Measurements from ENCODE around the gene ARSG. TPM values are rescaled to one million over a fixed set of nuclear protein-coding genes. Genes with fewer than 3 reads are reported as not detected.
A peak's percentile ranks its signal among the peaks of the same experiment; 100 is the strongest.

ARSG gene
- total RNA-seq, 2 experiments from 2014 or later = 26.1 to 53.0 TPM

DNA sequence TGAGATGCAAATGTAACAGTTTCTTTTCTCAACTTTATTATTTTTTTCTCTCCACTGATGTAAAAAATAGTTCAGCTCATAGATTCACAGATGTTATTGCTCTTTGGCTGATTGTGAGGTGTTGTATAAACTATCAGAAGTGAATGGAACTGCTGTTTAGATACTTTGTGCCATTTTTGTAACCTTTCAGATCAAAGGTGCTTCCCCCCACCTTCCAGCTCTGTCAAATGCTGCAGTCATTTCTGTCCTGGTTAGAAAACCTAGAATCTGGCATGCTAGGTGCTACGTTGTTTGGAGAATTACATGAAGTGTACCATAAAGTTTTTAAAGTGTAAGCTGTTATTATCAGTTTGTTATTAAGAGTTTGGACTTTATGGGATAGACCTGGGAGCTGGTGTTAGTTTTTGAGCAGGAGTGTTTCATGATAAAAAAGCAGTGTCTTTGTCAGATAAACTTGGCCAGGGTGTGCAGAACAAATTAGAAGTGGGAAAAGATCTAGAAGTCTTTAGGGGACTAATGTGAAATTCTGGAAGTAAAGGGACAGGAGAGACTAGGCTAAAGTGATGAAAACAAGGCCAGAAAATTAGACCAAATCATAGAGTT lies 167.8 kb downstream of the ARSG start:
- BruUV-seq (replicated peaks) = no TSS peak
- TF ChIP-seq, protein P1, sequence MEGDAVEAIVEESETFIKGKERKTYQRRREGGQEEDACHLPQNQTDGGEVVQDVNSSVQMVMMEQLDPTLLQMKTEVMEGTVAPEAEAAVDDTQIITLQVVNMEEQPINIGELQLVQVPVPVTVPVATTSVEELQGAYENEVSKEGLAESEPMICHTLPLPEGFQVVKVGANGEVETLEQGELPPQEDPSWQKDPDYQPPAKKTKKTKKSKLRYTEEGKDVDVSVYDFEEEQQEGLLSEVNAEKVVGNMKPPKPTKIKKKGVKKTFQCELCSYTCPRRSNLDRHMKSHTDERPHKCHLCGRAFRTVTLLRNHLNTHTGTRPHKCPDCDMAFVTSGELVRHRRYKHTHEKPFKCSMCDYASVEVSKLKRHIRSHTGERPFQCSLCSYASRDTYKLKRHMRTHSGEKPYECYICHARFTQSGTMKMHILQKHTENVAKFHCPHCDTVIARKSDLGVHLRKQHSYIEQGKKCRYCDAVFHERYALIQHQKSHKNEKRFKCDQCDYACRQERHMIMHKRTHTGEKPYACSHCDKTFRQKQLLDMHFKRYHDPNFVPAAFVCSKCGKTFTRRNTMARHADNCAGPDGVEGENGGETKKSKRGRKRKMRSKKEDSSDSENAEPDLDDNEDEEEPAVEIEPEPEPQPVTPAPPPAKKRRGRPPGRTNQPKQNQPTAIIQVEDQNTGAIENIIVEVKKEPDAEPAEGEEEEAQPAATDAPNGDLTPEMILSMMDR (conservative IDR thresholded peaks at IDR 0.05; ENCODE audit: low read length) = no peak
- Histone ChIP-seq H2AFZ (ENCODE audit: low read length) (peak overlapping the region; percentile 84), H3K36me3 (ENCODE audit: insufficient read depth, low read length) (no peaks in the 10 kb centered on the region), H3K4me3 (ENCODE audit: low read depth, low read length, poor library complexity, severe bottlenecking) (peak overlapping the region; percentile 67), H3K9me3 (ENCODE audit: low read length) (no peaks in the 10 kb centered on the region), H3K79me2 (ENCODE audit: insufficient read depth, low read depth, low read length) (peaks cover 7% of the 10 kb centered on the region; the same call in 1 of the 2 replicates), H3K27ac (ENCODE audit: low read depth, low read length, poor library complexity, severe bottlenecking) (peak overlapping the region; percentile 83), H3K4me2 (ENCODE audit: low read length) (peak overlapping the region; percentile 92), H4K20me1 (ENCODE audit: insufficient read depth, low read length) (no peaks in the 10 kb centered on the region), H3K4me1 (ENCODE audit: insufficient read depth, low read length, poor library complexity, severe bottlenecking) (peaks cover 78% of the 10 kb centered on the region), H3K9me2 (ENCODE audit: insufficient read depth, low read length) (no peaks in the 10 kb centered on the region)
- ChIA-PET CTCF (ENCODE audit: unreplicated experiment) (interaction anchor here (0.9 to 1.3 kb wide), 4 partner anchors 17 to 273 kb away, joined by 3 to 4 read pairs (median 3); no protein-coding TSS in a partner anchor), POLR2A (interaction anchor here (0.6 to 7.6 kb wide), 23 partner anchors 9 to 747 kb away, joined by 3 to 138 read pairs (median 9); partner anchors contain the start of genes AMZ2, ARSG and SLC16A6)
- intact Hi-C loops (cut with micrococcal nuclease; ENCODE audit: unreplicated experiment) = loop anchor here (2.0 kb wide), 1 partner anchor 168 kb away; the partner anchor contains the start of genes ARSG and SLC16A6
- peak; percentile 47 for DNase-seq (ENCODE audit: low spot score)

DNA sequence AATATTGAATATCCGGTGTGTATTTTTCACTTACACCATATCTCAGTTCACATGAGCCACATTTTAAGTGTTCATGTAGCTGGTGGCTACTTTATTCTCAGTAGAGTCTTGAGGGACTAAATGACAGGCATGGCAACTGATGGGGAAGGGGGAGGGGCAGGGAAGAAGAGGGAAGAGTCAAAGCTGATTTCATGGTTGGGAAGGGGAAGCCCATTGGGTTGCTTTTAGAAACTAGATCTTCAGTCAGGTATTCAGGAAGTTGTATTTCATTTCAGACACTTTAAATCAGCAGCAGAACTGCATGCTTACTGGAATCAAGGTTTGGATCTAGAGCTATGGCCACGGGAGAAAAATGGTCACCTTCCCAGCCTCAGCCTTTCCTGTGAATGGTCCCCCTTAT lies 168.9 kb downstream of the ARSG start:
- ChIA-PET CTCF (ENCODE audit: unreplicated experiment) (interaction anchor here (0.9 kb wide), 1 partner anchor 61 kb away, joined by 3 read pairs; no protein-coding TSS in a partner anchor), POLR2A (interaction anchor here (0.6 to 5.0 kb wide), 24 partner anchors 8 to 469 kb away, joined by 3 to 71 read pairs (median 6); partner anchors contain the start of genes AMZ2, ARSG, PRKAR1A and SLC16A6)
- Histone ChIP-seq H3K9me2 (ENCODE audit: insufficient read depth, low read length) (no peaks in the 10 kb centered on the region), H3K27ac (ENCODE audit: low read depth, low read length, poor library complexity, severe bottlenecking) (peak overlapping the region; percentile 83), H3K4me3 (ENCODE audit: low read depth, low read length, poor library complexity, severe bottlenecking) (peak overlapping the region; percentile 13), H2AFZ (ENCODE audit: low read length) (peak overlapping the region; percentile 72), H3K9me3 (ENCODE audit: low read length) (no peaks in the 10 kb centered on the region), H3K79me2 (ENCODE audit: insufficient read depth, low read depth, low read length) (peaks cover 7% of the 10 kb centered on the region; the same call in 1 of the 2 replicates), H3K4me2 (ENCODE audit: low read length) (peak overlapping the region; percentile 92), H3K36me3 (ENCODE audit: insufficient read depth, low read length) (no peaks in the 10 kb centered on the region), H3K4me1 (ENCODE audit: insufficient read depth, low read length, poor library complexity, severe bottlenecking) (peaks cover 73% of the 10 kb centered on the region), H4K20me1 (ENCODE audit: insufficient read depth, low read length) (no peaks in the 10 kb centered on the region)
- intact Hi-C loops (cut with micrococcal nuclease; ENCODE audit: unreplicated experiment) = no loop called here
- DNase-seq (ENCODE audit: low spot score) = no peak
- no peak for TF ChIP-seq EZH2phosphoT487 (IDR thresholded peaks at IDR 0.05; ENCODE audit: borderline replicate concordance, low read depth, low read length)
- TF ChIP-seq, protein P1 (conservative IDR thresholded peaks at IDR 0.05; ENCODE audit: low read length) = no peak
- BruUV-seq (replicated peaks) = no TSS peak

DNA sequence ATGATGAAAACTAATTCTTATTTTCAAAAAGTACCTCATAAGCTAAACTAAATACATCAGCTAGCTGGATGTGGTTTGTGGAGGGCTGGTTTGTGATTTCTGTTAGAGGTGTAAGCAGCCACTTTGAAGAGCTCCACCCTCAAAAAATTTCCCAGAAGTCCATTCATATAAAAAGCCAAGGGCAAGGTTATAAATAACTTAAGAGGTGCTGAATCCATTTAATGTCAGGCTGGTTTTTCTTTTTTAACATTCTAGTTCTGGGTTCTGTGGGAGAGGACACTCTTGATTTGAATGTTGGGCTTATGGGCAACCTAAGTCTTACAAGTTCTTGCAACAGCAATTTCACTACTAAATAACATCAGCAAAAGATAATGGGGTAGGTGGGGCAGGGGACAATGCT lies 169.4 kb downstream of the ARSG start:
- Histone ChIP-seq H3K9me3 (ENCODE audit: low read length) (no peaks in the 10 kb centered on the region), H3K4me1 (ENCODE audit: insufficient read depth, low read length, poor library complexity, severe bottlenecking) (peaks cover 69% of the 10 kb centered on the region), H3K79me2 (ENCODE audit: insufficient read depth, low read depth, low read length) (peaks cover 7% of the 10 kb centered on the region; the same call in 1 of the 2 replicates), H3K36me3 (ENCODE audit: insufficient read depth, low read length) (no peaks in the 10 kb centered on the region), H3K27ac (ENCODE audit: low read depth, low read length, poor library complexity, severe bottlenecking) (peak overlapping the region; percentile 83), H3K9me2 (ENCODE audit: insufficient read depth, low read length) (no peaks in the 10 kb centered on the region), H4K20me1 (ENCODE audit: insufficient read depth, low read length) (no peaks in the 10 kb centered on the region), H2AFZ (ENCODE audit: low read length) (peak overlapping the region; percentile 72), H3K4me3 (ENCODE audit: low read depth, low read length, poor library complexity, severe bottlenecking) (peak overlapping the region; percentile 37), H3K4me2 (ENCODE audit: low read length) (peak overlapping the region; percentile 92)
- TF ChIP-seq EZH2phosphoT487 (IDR thresholded peaks at IDR 0.05; ENCODE audit: borderline replicate concordance, low read depth, low read length) = no peak
- TF ChIP-seq, protein P1 (conservative IDR thresholded peaks at IDR 0.05; ENCODE audit: low read length) = no peak
- intact Hi-C loops (cut with micrococcal nuclease; ENCODE audit: unreplicated experiment) = no loop called here
- BruUV-seq (replicated peaks) = no TSS peak
- DNase-seq (ENCODE audit: low spot score) = peak; percentile 51
- CTCF ChIA-PET (ENCODE audit: unreplicated experiment) = interaction anchor here (0.9 kb wide), 1 partner anchor 62 kb away, joined by 3 read pairs; no protein-coding TSS in a partner anchor
- POLR2A ChIA-PET = interaction anchor here (0.7 to 5.0 kb wide), 22 partner anchors 8 to 469 kb away, joined by 3 to 71 read pairs (median 4); partner anchors contain the start of genes AMZ2, ARSG, PRKAR1A and SLC16A6
